ENCODE data around the gene ZNF493. TPM values are rescaled to one million over a fixed set of nuclear protein-coding genes. Genes with fewer than 3 reads are reported as not detected.

The ZNF493 gene
- total RNA-seq, 4 donors from 2014 or later: 30.2 to 41.9 (median 34.9) TPM

DNA sequence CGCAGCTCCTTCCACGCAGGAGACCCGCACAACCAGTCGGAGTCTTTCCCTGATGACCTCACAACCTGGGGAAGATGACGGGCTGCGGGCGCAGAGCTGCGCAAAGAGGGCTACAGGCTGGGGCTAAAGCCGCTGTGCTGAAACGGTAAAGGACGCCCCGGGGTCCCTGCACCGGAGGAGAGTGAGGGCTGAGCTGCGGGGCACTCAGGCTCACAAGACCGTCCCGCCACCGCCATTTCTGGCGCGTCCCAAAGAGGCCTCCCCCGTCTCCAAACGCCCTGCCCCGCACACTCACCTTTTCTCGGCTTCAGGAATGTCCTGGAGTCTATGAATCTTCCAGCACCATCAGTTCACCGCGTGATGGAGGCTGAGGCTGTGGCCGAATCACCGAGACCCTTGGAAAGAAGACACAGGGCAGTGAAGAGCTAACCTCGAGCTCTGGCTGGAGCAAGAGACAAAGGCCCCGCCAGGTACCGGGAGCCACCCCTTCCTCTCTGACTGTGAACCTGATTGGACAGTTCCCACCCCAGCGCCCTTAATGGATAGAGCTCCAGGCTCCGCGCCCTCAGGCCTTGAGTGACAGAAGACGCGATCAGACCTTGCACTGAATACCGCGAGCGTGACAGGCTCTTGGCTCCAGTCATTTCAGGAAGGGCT is 66.6 kb downstream of the ZNF493 start:
- TF ChIP-seq, protein P1, sequence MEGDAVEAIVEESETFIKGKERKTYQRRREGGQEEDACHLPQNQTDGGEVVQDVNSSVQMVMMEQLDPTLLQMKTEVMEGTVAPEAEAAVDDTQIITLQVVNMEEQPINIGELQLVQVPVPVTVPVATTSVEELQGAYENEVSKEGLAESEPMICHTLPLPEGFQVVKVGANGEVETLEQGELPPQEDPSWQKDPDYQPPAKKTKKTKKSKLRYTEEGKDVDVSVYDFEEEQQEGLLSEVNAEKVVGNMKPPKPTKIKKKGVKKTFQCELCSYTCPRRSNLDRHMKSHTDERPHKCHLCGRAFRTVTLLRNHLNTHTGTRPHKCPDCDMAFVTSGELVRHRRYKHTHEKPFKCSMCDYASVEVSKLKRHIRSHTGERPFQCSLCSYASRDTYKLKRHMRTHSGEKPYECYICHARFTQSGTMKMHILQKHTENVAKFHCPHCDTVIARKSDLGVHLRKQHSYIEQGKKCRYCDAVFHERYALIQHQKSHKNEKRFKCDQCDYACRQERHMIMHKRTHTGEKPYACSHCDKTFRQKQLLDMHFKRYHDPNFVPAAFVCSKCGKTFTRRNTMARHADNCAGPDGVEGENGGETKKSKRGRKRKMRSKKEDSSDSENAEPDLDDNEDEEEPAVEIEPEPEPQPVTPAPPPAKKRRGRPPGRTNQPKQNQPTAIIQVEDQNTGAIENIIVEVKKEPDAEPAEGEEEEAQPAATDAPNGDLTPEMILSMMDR (IDR thresholded peaks at IDR 0.05; ENCODE audit: low read depth): no peak

DNA sequence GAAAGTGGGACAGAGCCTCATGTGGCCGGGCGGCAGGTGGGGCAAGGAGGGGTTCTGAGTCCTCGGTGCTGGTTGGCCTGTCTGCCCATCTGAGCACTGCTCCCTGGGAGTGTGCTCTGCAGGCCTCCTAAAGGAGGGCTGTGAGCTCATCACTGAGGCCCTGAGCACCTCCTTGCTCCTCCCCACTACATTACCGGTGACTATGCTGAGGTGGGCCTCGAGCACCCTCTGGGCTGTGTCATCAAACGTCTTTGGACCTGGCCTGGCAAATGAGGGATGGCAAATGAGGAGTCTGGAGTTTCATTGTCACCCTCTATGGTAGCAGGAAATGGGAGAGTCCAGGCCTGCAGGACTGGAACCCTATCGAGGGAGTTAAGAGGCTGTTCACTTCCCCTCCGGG is 69.7 kb downstream of the ZNF493 start:
- TF ChIP-seq, protein P1 (IDR thresholded peaks at IDR 0.05; ENCODE audit: low read depth): no peak

DNA sequence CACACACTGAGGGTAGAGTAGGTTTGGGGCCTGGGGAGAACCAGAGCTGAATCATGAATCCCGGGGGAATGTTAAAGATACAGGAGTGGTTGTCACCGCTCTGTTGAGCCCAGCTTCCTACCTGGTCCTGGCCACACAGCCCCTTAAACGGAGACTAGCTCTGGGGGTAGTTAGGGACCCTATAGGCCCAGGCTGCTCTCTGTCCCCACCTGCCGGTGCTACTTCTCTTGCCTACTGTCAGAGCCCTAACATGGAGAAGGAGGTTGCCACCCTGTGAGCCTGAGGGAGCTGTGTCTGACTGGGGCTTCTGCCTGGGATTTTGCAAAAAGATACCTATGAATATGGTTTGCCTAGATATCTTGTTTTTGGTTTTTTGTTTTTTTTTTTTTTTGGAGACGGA is 71.9 kb downstream of the ZNF493 start:
- TF ChIP-seq, protein P1 (IDR thresholded peaks at IDR 0.05; ENCODE audit: low read depth): no peak

- TF ChIP-seq, protein P1 (IDR thresholded peaks at IDR 0.05; ENCODE audit: low read depth): no peak
Observed at GRCh38 chr19:21472507-21472906, 75.6 kb downstream of the ZNF493 start.

GRCh38 chr19:21474671-21475181 is 77.8 kb downstream of the ZNF493 start:
- TF ChIP-seq, protein P1 (IDR thresholded peaks at IDR 0.05; ENCODE audit: low read depth): no peak

Other genes starting within 250 kb of the ZNF493 start
- gene ZNF708, start 67.7 kb upstream of the ZNF493 start, total RNA-seq: 10 to 100 TPM; 12.1 to 15.0 (median 14.3) TPM
- 1 to 10 TPM; 4.7 to 6.0 (median 5.1) TPM for gene ZNF738, start 38.1 kb upstream of the ZNF493 start, total RNA-seq
- gene ZNF429, start 108.5 kb downstream of the ZNF493 start, total RNA-seq: 10 to 100 TPM in 3 of 4 donors, 1 to 10 TPM in 1; 6.8 to 15.9 (median 13.2) TPM

Data from subcutaneous adipose tissue (tissue), 4 donors.